NB4 (cell line): ENCODE data around the gene S100A6.

Experiments used
- DNase-seq: peaks from one replicate; pipeline ENCODE4 v3.0.0; 2010; ENCODE audit warnings: low read depth
- H3K4me3 ChIP-seq: one replicate; pipeline ENCODE4 v1.5.1; 2011; ENCODE audit warnings: mild to moderate bottlenecking, low read depth, low read length, moderate library complexity
- CTCF ChIP-seq: IDR thresholded peaks from one replicate; pipeline ENCODE4 v1.5.1; 2012; ENCODE audit warnings: low read depth, low read length
- MAX ChIP-seq: IDR thresholded peaks from 2 replicates; pipeline ENCODE4 v1.6.1; 2011; ENCODE audit warnings: low read depth, low read length
- MYC ChIP-seq: IDR thresholded peaks from 2 replicates; pipeline ENCODE4 v1.6.1; 2011; ENCODE audit warnings: low read depth, low read length
- POLR2A ChIP-seq: IDR thresholded peaks from 2 replicates; pipeline ENCODE4 v1.6.1; 2011; ENCODE audit warnings: mild to moderate bottlenecking; ENCODE audit not compliant: insufficient read length; ENCODE audit errors: extremely low read depth

S100A6 gene

GRCh38 chr1:153547560-153548551 is 12.1 kb upstream of the S100A6 start:
- H3K4me3 ChIP-seq = no peak overlapping the region
- TF ChIP-seq MAX (no peak), CTCF (no peak), POLR2A (no peak), MYC (no peak)
- peak; percentile 62 for DNase-seq

GRCh38 chr1:153546796-153547559 is 11.2 kb upstream of the S100A6 start:
- H3K4me3 ChIP-seq = no peak overlapping the region
- TF ChIP-seq MAX = no peak
- no peak for TF ChIP-seq MYC
- no peak for TF ChIP-seq POLR2A
- TF ChIP-seq CTCF = no peak
- DNase-seq = no peak

GRCh38 chr1:153546371-153546770 is 10.6 kb upstream of the S100A6 start:
- TF ChIP-seq MYC = no peak
- no peak for TF ChIP-seq POLR2A
- no peak for TF ChIP-seq MAX
- TF ChIP-seq CTCF = no peak
- peak overlapping the region; percentile 76 for H3K4me3 ChIP-seq
- DNase-seq = no peak

GRCh38 chr1:153545067-153546055 is 9.6 kb upstream of the S100A6 start, which contains the start of gene S100A4:
Gene S100A4, minus strand, starts transcription at chr1:153545806. Its CDS starts 1,012 bp downstream, at chr1:153544794.
- TF ChIP-seq MAX (peak; percentile 70), MYC (peak; percentile 83), CTCF (no peak), POLR2A (peak; percentile 68)
- peak; percentile 97 for DNase-seq
- H3K4me3 ChIP-seq = peak within 1 kb of the TSS; percentile 76

- DNase-seq = no peak
- H3K4me3 ChIP-seq = peak overlapping the region; percentile 45
- no peak for TF ChIP-seq POLR2A
- no peak for TF ChIP-seq MAX
- TF ChIP-seq MYC = no peak
- TF ChIP-seq CTCF = no peak
Measured at GRCh38 chr1:153544453-153545066, 8.8 kb upstream of the S100A6 start.
